NCI-H2081 (cell line): ENCODE data around the gene PCDHGA2.
A peak's percentile ranks its signal among the peaks of the same experiment; 100 is the strongest.
"Not testable (repeated sequence)": the region's sequence is repeated elsewhere in the genome, so short reads cannot be mapped to it uniquely, and the experiment has no call there.

Experiments used
- DNase-seq, 2 experiments: peaks; one replicate each; lab custom pipeline; 2025; lab: John Stamatoyannopoulos, UW

Gene PCDHGA2

DNA sequence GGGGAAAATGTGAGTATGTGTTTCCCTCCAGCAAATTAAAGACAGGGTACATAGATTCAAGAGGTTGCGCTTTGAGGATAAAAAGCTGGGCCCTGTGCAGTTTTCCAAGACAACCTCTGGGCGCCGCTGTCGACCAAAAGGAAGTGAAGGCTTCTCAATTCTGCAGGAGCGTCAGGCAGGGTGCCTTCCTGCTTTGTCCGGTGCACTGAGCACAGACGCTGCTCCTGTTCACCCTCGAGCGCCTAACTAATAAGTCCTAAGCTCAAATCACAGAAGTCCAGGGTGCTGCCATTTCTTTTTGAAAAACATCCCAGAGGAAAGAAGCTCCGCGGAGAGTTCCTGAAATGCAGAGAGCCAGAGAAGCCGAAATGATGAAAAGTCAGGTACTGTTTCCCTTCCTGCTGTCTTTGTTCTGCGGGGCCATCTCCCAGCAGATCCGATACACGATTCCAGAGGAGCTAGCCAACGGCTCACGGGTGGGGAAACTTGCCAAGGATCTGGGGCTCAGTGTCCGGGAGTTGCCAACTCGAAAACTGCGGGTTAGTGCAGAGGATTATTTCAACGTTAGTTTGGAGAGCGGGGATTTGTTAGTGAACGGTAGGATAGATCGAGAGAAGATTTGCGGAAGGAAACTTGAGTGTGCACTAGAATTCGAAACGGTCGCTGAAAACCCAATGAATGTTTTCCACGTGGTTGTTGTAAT lies 11.5 kb downstream of the PCDHGA2 start, which contains the start of gene PCDHGB1:
PCDHGB1 (plus strand) TSS at position 183 of the 703 bp plus-strand sequence; CDS start at position 345, 162 bp downstream.
- DNase-seq = peak; percentile 83 to 87

DNA sequence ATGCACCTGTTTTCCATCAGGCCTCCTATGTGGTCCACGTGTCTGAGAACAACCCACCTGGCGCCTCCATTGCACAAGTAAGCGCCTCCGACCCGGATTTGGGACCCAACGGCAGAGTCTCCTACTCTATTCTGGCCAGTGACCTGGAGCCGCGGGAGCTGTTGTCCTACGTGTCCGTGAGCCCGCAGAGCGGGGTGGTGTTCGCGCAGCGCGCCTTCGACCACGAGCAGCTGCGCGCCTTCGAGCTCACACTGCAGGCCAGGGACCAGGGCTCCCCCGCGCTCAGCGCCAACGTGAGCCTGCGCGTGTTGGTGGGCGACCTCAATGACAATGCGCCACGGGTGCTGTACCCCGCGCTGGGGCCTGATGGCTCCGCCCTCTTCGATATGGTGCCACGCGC lies 13.0 kb downstream of the PCDHGA2 start:
- DNase-seq = no peak

GRCh38 chr5:141354900-141355469 lies 16.4 kb downstream of the PCDHGA2 start, which contains the start of gene PCDHGA4:
Gene PCDHGA4, plus strand, starts transcription at chr5:141355021. Its CDS starts 87 bp downstream, at chr5:141355108.
- DNase-seq = no peak

- no peak for DNase-seq
Observed at GRCh38 chr5:141355641-141356040, 17.1 kb downstream of the PCDHGA2 start.

- DNase-seq = no peak
Observed at GRCh38 chr5:141356133-141356532, 17.6 kb downstream of the PCDHGA2 start.

DNA sequence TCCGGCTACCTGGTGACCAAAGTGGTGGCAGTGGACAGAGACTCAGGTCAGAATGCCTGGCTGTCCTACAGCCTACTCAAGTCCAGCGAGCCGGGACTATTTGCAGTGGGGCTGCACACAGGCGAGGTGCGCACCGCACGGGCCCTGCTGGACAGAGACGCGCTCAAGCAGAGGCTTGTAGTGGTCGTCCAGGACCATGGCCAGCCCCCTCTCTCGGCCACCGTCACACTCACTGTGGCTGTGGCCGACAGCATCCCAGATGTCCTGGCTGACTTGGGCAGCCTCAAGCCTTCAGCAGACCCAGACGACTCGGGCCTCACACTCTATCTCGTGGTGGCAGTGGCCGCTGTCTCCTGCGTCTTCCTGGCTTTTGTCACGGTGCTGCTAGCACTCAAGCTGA lies 18.4 kb downstream of the PCDHGA2 start:
- no peak for DNase-seq

DNA sequence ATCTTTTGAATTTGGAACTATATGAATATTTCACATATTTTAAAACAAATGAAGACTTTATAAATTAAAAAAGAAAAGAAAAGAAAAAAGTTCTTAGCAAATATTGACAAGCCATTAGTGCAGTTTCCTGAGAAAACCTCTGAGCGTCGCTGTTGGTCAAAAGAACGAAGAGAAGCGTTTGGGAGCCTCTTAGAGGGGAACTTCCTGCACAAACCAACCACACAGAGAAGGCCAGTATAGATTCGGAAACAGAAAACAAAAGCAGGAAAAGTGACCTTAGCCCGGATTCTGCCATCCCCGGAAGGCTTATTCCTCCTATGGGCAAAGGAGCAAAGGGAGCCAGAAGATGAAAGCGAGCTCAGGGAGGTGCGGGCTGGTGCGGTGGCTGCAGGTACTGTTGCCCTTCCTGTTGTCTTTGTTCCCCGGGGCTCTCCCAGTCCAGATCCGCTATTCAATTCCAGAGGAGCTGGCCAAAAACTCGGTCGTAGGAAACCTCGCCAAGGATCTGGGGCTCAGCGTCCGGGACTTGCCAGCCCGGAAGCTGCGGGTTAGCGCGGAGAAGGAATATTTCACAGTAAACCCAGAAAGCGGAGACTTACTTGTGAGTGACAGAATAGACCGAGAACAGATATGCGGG lies 21.3 kb downstream of the PCDHGA2 start, which contains the start of gene PCDHGB2:
PCDHGB2 (plus strand) TSS at position 205 of the 637 bp plus-strand sequence; CDS start at position 347, 142 bp downstream.
- no peak for DNase-seq

GRCh38 chr5:141360685-141361084 lies 22.1 kb downstream of the PCDHGA2 start:
- DNase-seq = no peak

- DNase-seq = no peak
Observed at GRCh38 chr5:141362719-141363118, 24.2 kb downstream of the PCDHGA2 start.

- no peak for DNase-seq
Observed at GRCh38 chr5:141363952-141364660, 25.5 kb downstream of the PCDHGA2 start, which contains the start of gene PCDHGA5. Gene PCDHGA5, plus strand, starts transcription at chr5:141364162. Its CDS starts 169 bp downstream, at chr5:141364331.

DNA sequence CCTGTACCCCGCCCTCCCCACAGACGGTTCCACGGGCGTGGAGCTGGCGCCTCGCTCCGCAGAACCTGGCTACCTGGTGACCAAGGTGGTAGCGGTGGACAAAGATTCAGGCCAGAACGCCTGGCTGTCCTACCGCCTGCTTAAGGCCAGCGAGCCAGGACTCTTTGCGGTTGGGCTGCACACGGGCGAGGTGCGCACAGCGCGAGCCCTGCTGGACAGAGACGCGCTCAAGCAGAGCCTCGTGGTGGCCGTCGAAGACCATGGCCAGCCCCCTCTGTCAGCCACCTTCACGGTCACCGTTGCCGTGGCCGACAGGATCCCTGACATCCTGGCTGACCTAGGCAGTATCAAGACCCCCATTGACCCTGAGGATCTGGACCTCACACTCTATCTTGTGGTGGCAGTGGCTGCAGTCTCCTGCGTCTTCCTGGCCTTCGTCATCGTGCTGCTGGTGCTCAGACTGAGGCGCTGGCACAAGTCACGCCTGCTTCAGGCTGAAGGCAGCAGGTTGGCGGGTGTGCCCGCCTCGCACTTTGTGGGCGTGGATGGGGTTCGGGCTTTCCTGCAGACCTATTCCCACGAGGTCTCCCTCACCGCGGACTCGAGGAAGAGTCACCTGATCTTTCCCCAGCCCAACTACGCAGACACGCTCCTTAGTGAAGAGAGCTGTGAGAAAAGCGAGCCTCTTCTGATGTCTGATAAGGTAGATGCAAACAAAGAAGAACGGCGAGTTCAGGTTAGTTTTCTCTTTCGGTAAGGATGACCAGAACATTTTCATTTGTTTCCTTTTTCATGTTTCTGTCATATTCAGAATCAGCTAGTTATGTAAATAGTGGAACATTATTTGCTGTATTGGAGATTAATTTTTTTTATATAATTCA lies 27.7 kb downstream of the PCDHGA2 start:
- DNase-seq = no peak

GRCh38 chr5:141369994-141370848 lies 31.7 kb downstream of the PCDHGA2 start, which contains the start of gene PCDHGB3:
Gene PCDHGB3, plus strand, starts transcription at chr5:141370242. Its CDS starts 153 bp downstream, at chr5:141370395.
- DNase-seq = no peak

GRCh38 chr5:141371572-141372475 lies 33.3 kb downstream of the PCDHGA2 start:
- DNase-seq = no peak

DNA sequence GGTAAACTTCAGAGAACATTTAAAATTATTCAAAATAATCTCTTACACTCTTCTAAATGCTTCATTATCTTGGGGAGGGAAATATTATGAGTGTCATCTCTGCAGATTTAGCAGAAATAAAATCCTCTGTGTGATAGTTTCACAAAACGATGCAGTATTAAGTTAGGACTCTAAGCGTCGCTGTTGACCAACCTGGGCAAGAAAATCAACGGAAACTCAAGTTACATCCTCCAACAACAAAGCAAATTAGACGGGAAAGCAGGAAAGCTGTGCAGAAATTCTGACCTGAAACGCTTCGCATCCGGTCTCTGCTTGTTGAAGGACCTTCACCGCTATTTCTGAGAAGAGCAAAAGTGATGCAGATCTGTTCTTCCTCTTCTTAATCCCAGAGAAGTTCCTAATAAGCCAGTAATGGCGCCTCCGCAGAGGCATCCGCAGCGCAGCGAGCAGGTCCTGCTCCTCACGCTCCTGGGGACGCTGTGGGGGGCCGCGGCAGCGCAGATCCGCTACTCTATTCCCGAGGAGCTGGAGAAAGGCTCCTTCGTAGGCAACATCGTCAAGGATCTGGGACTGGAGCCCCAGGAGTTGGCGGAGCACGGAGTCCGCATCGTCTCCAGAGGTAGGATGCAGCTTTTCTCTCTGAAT lies 35.2 kb downstream of the PCDHGA2 start, which contains the start of gene PCDHGA6:
PCDHGA6 (plus strand) TSS at position 219 of the 645 bp plus-strand sequence; CDS start at position 412, 193 bp downstream.
- no peak for DNase-seq

DNA sequence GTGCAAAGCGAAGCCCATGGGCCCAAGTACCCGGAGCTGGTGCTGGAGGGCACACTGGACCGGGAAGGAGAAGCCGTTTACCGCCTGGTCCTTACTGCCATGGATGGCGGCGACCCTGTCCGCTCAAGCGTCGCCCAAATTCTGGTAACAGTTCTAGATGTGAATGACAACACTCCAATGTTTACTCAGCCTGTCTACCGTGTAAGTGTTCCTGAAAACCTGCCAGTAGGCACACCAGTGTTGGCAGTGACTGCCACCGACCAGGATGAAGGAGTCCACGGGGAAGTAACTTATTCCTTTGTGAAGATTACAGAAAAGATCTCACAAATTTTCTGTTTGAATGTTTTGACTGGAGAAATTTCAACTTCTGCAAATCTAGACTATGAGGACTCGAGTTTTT lies 36.1 kb downstream of the PCDHGA2 start:
- no peak for DNase-seq

GRCh38 chr5:141375444-141376155 lies 37.0 kb downstream of the PCDHGA2 start:
- DNase-seq = not testable (repeated sequence)

DNA sequence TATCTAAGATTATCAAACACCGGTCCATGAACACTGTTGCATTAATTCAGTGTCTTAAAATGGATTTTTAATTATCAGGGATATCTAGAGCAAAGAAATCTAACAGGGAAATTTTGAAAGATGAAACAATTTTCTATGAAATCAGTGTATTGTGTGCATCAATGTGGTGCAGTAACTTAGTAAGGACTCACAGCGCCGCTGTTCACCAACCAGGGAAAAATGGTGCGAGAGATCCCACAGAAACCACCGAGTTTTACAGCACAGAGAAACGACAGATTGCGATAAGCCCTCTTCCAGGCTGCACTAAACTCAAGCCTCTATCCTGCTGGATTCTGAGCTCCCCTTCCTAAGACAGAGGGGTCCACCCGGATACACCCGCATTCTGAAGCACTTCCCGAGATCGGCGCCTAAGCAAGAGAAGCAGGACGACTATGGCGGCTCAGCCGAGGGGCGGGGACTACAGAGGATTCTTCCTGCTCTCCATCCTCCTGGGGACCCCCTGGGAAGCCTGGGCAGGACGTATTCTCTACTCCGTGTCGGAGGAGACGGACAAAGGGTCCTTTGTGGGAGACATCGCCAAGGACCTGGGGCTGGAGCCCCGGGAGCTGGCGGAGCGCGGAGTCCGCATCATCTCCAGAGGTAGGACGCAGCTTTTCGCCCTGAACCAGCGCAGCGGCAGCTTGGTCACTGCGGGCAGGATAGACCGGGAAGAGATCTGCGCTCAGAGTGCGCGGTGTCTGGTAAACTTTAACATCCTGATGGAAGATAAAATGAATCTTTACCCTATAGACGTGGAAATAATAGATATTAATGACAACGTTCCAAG lies 44.1 kb downstream of the PCDHGA2 start, which contains the start of gene PCDHGA7:
PCDHGA7 (plus strand) TSS at position 274 of the 826 bp plus-strand sequence; CDS start at position 432, 158 bp downstream.
- no peak for DNase-seq
